ENCODE measurements around the gene POMP. TPM values are rescaled to one million over a fixed set of nuclear protein-coding genes. Genes with fewer than 3 reads are reported as not detected.
A peak's percentile ranks its signal among the peaks of the same experiment; 100 is the strongest.
"Not testable (repeated sequence)": the region's sequence is repeated elsewhere in the genome, so short reads cannot be mapped to it uniquely, and the experiment has no call there.

POMP gene
- total and polyA plus RNA-seq, 2 donors (not counting 1 experiment from before 2014, with no cell fraction given) = 67.7 to 149 TPM

DNA sequence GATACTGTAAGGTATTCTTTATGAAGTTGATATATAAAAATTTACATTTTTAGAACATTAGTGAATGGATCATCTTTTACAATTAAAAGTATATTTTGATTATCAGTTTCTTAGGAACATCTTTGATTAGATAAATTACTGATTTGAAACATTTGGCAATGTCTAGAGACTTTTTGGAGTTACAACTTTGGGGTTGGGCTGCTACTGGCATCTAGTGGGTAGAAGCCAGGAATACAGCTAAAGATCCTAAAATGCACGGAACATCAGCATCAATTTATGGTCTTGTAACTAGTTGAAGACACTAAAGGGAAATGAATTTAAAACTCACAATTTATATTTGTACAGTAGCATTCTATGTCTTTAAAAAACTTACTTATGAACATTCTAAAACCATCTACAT, 19.9 kb downstream of the POMP start:
- Histone ChIP-seq H3K79me2 (ENCODE audit: control insufficient read depth, insufficient read depth, low read length) (no peaks in the 10 kb centered on the region), H3K27me3 (ENCODE audit: control insufficient read depth, insufficient read depth, low read length) (no peaks in the 10 kb centered on the region), H4K20me1 (ENCODE audit: control insufficient read depth, extremely low read depth, insufficient read depth, low read length) (no peaks in the 10 kb centered on the region), H3K4me2 (ENCODE audit: extremely low read depth, insufficient read depth, low read length) (no peak overlapping the region), H3K4me3 (replicated peaks in 1 of 4; ENCODE audit: control extremely low read depth in 1 of 4, insufficient read depth in 1 of 4, low read depth in 3 of 4, low read length in 4 of 4) (no peak overlapping the region), H3K9me3 (ENCODE audit: control insufficient read depth, insufficient read depth, low read depth, low read length) (no peaks in the 10 kb centered on the region), H2AFZ (ENCODE audit: low read length) (no peak overlapping the region), H3K27ac (ENCODE audit: insufficient read depth, low read length) (no peak overlapping the region), H3K4me1 (ENCODE audit: control insufficient read depth, extremely low read depth, insufficient read depth, low read length) (no peaks in the 10 kb centered on the region), H3K36me3 (ENCODE audit: control insufficient read depth, insufficient read depth, low read length) (peaks cover 7% of the 10 kb centered on the region), H3K9ac (ENCODE audit: insufficient read depth, low read length) (no peak overlapping the region)
- peak in 1 of 2 donors; percentile 15 for DNase-seq (ENCODE audit: low read depth in 2 of 2)
- TF ChIP-seq CTCF (conservative IDR thresholded peaks at IDR 0.05 in 1 of 2, IDR thresholded peaks at IDR 0.05 in 1 of 2; ENCODE audit: low read depth in 1 of 2, low read length in 2 of 2) (peak; percentile 18 to 24), EZH2 (IDR thresholded peaks at IDR 0.05; ENCODE audit: low read length, missing control alignments) (no peak)

GRCh38 chr13:28679628-28680027, 20.7 kb downstream of the POMP start:
- peak; percentile 14 to 29 for DNase-seq (ENCODE audit: low read depth in 2 of 2)
- H3K36me3 ChIP-seq (ENCODE audit: control insufficient read depth, insufficient read depth, low read length) = peaks cover 3% of the 10 kb centered on the region
- H4K20me1 ChIP-seq (ENCODE audit: control insufficient read depth, extremely low read depth, insufficient read depth, low read length) = no peaks in the 10 kb centered on the region
- peak in 1 of 2 donors; percentile 24 for TF ChIP-seq CTCF (conservative IDR thresholded peaks at IDR 0.05 in 1 of 2, IDR thresholded peaks at IDR 0.05 in 1 of 2; ENCODE audit: low read depth in 1 of 2, low read length in 2 of 2)
- TF ChIP-seq EZH2 (IDR thresholded peaks at IDR 0.05; ENCODE audit: low read length, missing control alignments) = no peak
- H3K9ac ChIP-seq (ENCODE audit: insufficient read depth, low read length) = no peak overlapping the region
- no peak overlapping the region for H3K4me2 ChIP-seq (ENCODE audit: extremely low read depth, insufficient read depth, low read length)
- no peak overlapping the region for H3K27ac ChIP-seq (ENCODE audit: insufficient read depth, low read length)
- H3K4me1 ChIP-seq (ENCODE audit: control insufficient read depth, extremely low read depth, insufficient read depth, low read length) = no peaks in the 10 kb centered on the region
- no peaks in the 10 kb centered on the region for H3K79me2 ChIP-seq (ENCODE audit: control insufficient read depth, insufficient read depth, low read length)
- H3K4me3 ChIP-seq (replicated peaks in 1 of 4; ENCODE audit: control extremely low read depth in 1 of 4, insufficient read depth in 1 of 4, low read depth in 3 of 4, low read length in 4 of 4) = no peak overlapping the region
- H3K9me3 ChIP-seq (ENCODE audit: control insufficient read depth, insufficient read depth, low read depth, low read length) = no peaks in the 10 kb centered on the region
- H2AFZ ChIP-seq (ENCODE audit: low read length) = no peak overlapping the region
- no peaks in the 10 kb centered on the region for H3K27me3 ChIP-seq (ENCODE audit: control insufficient read depth, insufficient read depth, low read length)

DNA sequence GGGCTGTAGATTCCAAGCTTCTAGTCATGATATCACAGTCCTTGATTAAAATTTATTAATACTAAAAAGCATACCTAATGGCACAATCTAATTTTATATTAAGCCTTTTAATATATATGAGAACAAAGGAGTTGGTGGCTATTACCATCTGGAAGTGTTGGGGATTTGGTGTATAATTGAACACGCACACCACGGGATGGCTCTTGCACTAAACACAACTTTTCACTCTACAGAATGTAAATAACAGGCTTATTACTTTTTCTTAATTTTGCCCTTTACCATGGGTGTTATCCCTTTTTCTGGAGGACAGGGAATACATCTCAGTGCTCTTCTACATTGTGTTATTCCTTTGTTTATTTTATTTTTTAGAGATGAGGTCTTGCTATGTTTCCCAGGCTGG, 21.6 kb downstream of the POMP start:
- Histone ChIP-seq H3K27ac (ENCODE audit: insufficient read depth, low read length) (no peak overlapping the region), H4K20me1 (ENCODE audit: control insufficient read depth, extremely low read depth, insufficient read depth, low read length) (no peaks in the 10 kb centered on the region)

GRCh38 chr13:28683169-28683568, 24.2 kb downstream of the POMP start:
- not testable (repeated sequence) for DNase-seq (ENCODE audit: low read depth in 2 of 2); H3K4me1 ChIP-seq (ENCODE audit: control insufficient read depth, extremely low read depth, insufficient read depth, low read length); H3K79me2 ChIP-seq (ENCODE audit: control insufficient read depth, insufficient read depth, low read length); H4K20me1 ChIP-seq (ENCODE audit: control insufficient read depth, extremely low read depth, insufficient read depth, low read length); H3K27me3 ChIP-seq (ENCODE audit: control insufficient read depth, insufficient read depth, low read length); H3K9me3 ChIP-seq (ENCODE audit: control insufficient read depth, insufficient read depth, low read depth, low read length); H2AFZ ChIP-seq (ENCODE audit: low read length); H3K27ac ChIP-seq (ENCODE audit: insufficient read depth, low read length); H3K4me3 ChIP-seq (replicated peaks in 1 of 4; ENCODE audit: control extremely low read depth in 1 of 4, insufficient read depth in 1 of 4, low read depth in 3 of 4, low read length in 4 of 4); H3K4me2 ChIP-seq (ENCODE audit: extremely low read depth, insufficient read depth, low read length); H3K9ac ChIP-seq (ENCODE audit: insufficient read depth, low read length); H3K36me3 ChIP-seq (ENCODE audit: control insufficient read depth, insufficient read depth, low read length)

More for the DNA sequence above, 21.6 kb downstream of the POMP start:
- Histone ChIP-seq H3K9ac (ENCODE audit: insufficient read depth, low read length) (no peak overlapping the region), H3K27me3 (ENCODE audit: control insufficient read depth, insufficient read depth, low read length) (no peaks in the 10 kb centered on the region), H3K9me3 (ENCODE audit: control insufficient read depth, insufficient read depth, low read depth, low read length) (no peaks in the 10 kb centered on the region), H2AFZ (ENCODE audit: low read length) (no peak overlapping the region), H3K4me3 (replicated peaks in 1 of 4; ENCODE audit: control extremely low read depth in 1 of 4, insufficient read depth in 1 of 4, low read depth in 3 of 4, low read length in 4 of 4) (no peak overlapping the region), H3K79me2 (ENCODE audit: control insufficient read depth, insufficient read depth, low read length) (no peaks in the 10 kb centered on the region), H3K4me2 (ENCODE audit: extremely low read depth, insufficient read depth, low read length) (no peak overlapping the region), H3K36me3 (ENCODE audit: control insufficient read depth, insufficient read depth, low read length) (peaks cover 3% of the 10 kb centered on the region), H3K4me1 (ENCODE audit: control insufficient read depth, extremely low read depth, insufficient read depth, low read length) (no peaks in the 10 kb centered on the region)
- no peak for TF ChIP-seq CTCF (conservative IDR thresholded peaks at IDR 0.05 in 1 of 2, IDR thresholded peaks at IDR 0.05 in 1 of 2; ENCODE audit: low read depth in 1 of 2, low read length in 2 of 2)
- TF ChIP-seq EZH2 (IDR thresholded peaks at IDR 0.05; ENCODE audit: low read length, missing control alignments) = no peak
- no peak for DNase-seq (ENCODE audit: low read depth in 2 of 2)
